HL-60/S4 treated with phorbol 12-myristate 13-acetate at 8.2 ng/mL for 4 days and 3 days (cell line): ENCODE results near the gene ARHGAP21.
"Not testable (repeated sequence)": the region's sequence is repeated elsewhere in the genome, so short reads cannot be mapped to it uniquely, and the experiment has no call there.

Source experiments
- in situ Hi-C: fragments of 300-500 bp; cut with MboI; formaldehyde crosslinking; loops from 2 replicates; pipeline ENCODE4 v1.15.0; 2022; ENCODE audit warnings: low sequenced_read_pairs

Gene ARHGAP21

GRCh38 chr10:24642921-24643678 is 80.6 kb downstream of the ARHGAP21 start:
- in situ Hi-C loops: no loop called here

GRCh38 chr10:24639124-24639523 is 84.6 kb downstream of the ARHGAP21 start:
- in situ Hi-C loops: no loop called here

- in situ Hi-C loops: no loop called here
Measured at GRCh38 chr10:24625778-24626177, 97.9 kb downstream of the ARHGAP21 start.

GRCh38 chr10:24623383-24623782 is 100.3 kb downstream of the ARHGAP21 start:
- in situ Hi-C loops: no loop called here

GRCh38 chr10:24622781-24623301 is 100.8 kb downstream of the ARHGAP21 start:
- in situ Hi-C loops: no loop called here

DNA sequence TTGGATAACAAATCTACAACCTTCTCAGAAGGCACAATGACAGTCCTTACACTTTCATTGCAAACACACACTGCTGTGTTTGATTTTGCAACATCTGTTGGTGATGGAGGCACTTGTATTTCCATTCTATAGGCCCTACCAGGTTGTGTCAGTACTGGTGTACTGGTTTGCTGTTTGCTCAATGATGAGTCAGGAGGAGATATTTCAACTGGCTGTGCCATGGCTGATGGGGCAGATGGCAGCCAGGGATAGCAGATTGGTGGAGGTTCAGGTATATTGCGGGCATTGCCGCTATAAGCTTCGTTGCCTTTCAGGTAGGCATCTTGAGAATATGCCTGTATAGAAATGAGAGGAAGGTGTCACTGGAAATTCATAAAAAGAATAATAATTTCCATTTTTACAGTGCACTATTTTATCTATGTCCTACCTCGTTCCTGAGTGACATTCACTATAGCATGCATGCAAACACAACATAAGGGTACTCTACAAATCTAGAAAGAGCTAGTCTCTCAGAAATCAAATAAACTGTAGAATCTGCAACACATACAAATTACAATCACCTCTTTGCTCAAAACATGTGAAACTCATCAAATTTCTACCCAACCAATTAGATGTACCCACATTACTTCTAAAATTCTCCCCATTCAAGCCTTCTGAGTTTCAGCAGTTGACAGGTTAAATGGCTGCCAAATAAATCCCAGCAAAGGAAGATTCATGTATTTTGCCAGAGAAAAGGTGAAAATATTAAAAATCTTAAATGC is 102.5 kb downstream of the ARHGAP21 start:
- in situ Hi-C loops: not testable (repeated sequence)

- in situ Hi-C loops: not testable (repeated sequence)
Measured at GRCh38 chr10:24619994-24620310, 103.7 kb downstream of the ARHGAP21 start.

- in situ Hi-C loops: not testable (repeated sequence)
Measured at GRCh38 chr10:24619291-24619993, 104.2 kb downstream of the ARHGAP21 start.

GRCh38 chr10:24618401-24618800 is 105.3 kb downstream of the ARHGAP21 start:
- in situ Hi-C loops: no loop called here

GRCh38 chr10:24617771-24618396 is 105.8 kb downstream of the ARHGAP21 start:
- in situ Hi-C loops: no loop called here

GRCh38 chr10:24616536-24616935 is 107.2 kb downstream of the ARHGAP21 start:
- in situ Hi-C loops: no loop called here

- in situ Hi-C loops: no loop called here
Measured at GRCh38 chr10:24606021-24606420, 117.7 kb downstream of the ARHGAP21 start.

GRCh38 chr10:24605141-24605540 is 118.5 kb downstream of the ARHGAP21 start:
- in situ Hi-C loops: no loop called here

DNA sequence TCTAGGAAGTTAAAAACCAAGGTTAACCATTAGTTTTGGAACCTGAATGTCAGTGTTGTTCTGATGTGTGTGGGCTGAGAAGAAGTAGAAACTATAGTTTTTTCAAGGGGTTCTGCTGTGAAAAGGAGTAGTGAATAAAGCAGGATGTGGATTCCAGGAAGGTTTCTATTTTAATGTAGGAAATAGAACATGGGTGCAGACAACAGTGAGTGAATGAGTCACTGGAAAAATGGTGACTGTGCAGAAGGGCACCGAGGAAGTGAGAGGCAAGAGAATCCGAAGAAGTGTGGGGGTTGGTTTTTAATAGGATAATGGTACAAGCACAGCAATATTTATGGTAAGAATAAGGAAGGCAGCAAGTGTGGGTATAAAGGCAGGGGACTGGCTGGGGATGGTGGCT is 120.4 kb downstream of the ARHGAP21 start:
- in situ Hi-C loops: no loop called here

GRCh38 chr10:24597961-24598360 is 125.7 kb downstream of the ARHGAP21 start:
- in situ Hi-C loops: no loop called here

- in situ Hi-C loops: no loop called here
Measured at GRCh38 chr10:24597426-24597825, 126.3 kb downstream of the ARHGAP21 start.

- in situ Hi-C loops: no loop called here
Measured at GRCh38 chr10:24596217-24596930, 127.3 kb downstream of the ARHGAP21 start.

DNA sequence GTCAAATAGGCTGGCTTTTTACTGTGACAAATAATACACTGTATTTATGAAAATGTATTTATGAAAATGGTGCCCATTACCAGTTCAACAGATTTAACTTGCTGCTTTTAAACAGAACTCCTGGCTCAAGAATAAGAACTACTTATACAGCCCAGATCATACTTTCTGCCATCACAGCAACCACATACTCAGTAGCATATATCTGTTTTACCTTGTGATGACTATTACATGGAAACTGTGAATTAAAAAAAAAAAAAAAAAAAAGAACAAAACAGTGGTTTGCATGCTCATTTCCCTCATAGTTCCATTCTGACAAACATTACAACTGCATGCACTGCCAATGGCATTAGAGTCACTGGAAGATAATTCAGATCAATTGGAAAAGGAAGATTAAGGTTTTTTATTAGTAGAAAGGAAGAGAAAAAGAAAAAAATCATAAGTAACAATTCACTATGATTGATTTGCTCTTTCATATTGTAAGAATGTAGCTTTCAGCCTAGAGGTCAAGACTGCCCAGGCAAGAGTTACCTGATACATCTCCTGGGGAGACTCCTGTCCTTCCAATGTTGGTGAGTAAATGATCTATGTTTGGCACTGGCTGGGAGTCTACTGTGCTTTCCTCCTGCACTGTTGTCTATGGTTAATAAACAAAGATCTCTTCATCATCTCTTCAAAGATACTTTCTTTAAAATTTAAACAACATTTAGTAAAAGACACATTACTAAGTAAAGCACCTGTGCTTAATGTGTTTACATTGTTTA is 132.8 kb downstream of the ARHGAP21 start:
- in situ Hi-C loops: no loop called here

DNA sequence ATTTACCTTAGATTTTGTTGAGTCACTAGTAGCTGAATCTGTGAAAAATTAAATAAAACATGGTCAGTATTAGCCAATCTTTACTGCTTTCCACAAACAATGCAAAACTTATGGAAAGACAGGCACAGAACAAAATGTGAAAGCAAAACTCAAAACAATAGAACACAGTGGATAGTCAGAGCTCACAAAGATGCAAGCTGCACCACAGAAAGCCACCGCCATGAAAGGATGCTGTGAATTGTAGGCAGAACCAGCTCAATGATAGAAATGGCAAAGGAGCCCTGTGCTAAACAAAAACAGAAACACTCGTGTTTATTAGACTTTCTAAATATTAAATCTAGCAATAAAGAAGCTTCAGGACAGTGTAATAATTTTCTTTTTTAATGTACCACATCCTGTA is 134.4 kb downstream of the ARHGAP21 start:
- in situ Hi-C loops: no loop called here

- in situ Hi-C loops: no loop called here
Measured at GRCh38 chr10:24579906-24580305, 143.8 kb downstream of the ARHGAP21 start.
